ENCODE results near the gene MTHFSD. TPM values are rescaled to one million over a fixed set of nuclear protein-coding genes. Genes with fewer than 3 reads are reported as not detected.

MTHFSD gene
- total and polyA plus RNA-seq, 10 of the 15 experiments (the other 5 are each of a cell fraction or from before 2014, with no cell fraction given): 2.2 to 24.5 (median 18.1) TPM

GRCh38 chr16:86549076-86549892, 5.8 kb downstream of the MTHFSD start:
- FAIRE-seq: no peak
- no peak overlapping the region for H3K4me2 ChIP-seq (ENCODE audit: control insufficient read depth, insufficient read depth)
- intact Hi-C loops (cut with micrococcal nuclease; ENCODE audit: unreplicated experiment): no loop called here
- no TSS peak for BruUV-seq (replicated peaks)
- H3K79me2 ChIP-seq (ENCODE audit: control insufficient read depth, insufficient read depth, low read length): peaks cover 3% of the 10 kb centered on the region
- H3K4me1 ChIP-seq (ENCODE audit: control insufficient read depth, insufficient read depth, low read length): no peaks in the 10 kb centered on the region
- ATAC-seq: no peak
- H3K27ac ChIP-seq (ENCODE audit: control insufficient read depth, insufficient read depth): no peak overlapping the region
- H4K20me1 ChIP-seq (ENCODE audit: control insufficient read depth, insufficient read depth): no peaks in the 10 kb centered on the region
- no peaks in the 10 kb centered on the region for H3K27me3 ChIP-seq (replicated peaks in 1 of 2; ENCODE audit: control insufficient read depth in 2 of 2, insufficient read depth in 2 of 2, low read length in 1 of 2)
- no peak overlapping the region for H3K4me3 ChIP-seq
- no peaks in the 10 kb centered on the region; the same call in 2 of the 3 replicates for H3K9me3 ChIP-seq (replicated peaks; ENCODE audit: control insufficient read depth, insufficient read depth, low read length)
- H3K9ac ChIP-seq (ENCODE audit: control insufficient read depth, insufficient read depth, low read length): no peak overlapping the region
- H3K36me3 ChIP-seq (ENCODE audit: control insufficient read depth in 2 of 2, insufficient read depth in 2 of 2, low read length in 1 of 2): peaks cover 0 to 13% of the 10 kb centered on the region in 2 experiments; a peak in 3 of 4 replicates
- CTCF ChIA-PET: interaction anchor here (1.1 kb wide), 1 partner anchor 513 kb away, joined by 3 read pairs; no protein-coding TSS in a partner anchor
- in situ Hi-C loops (cut with MboI): no loop called here
- TF ChIP-seq ZNF217 (IDR thresholded peaks at IDR 0.05): no peak
- TF ChIP-seq ZNF24 (IDR thresholded peaks at IDR 0.05): no peak
- no peak for TF ChIP-seq MEF2A (IDR thresholded peaks at IDR 0.05; ENCODE audit: insufficient read depth, low read depth, low read length)
- TF ChIP-seq PKNOX1 (IDR thresholded peaks at IDR 0.05): no peak
- TF ChIP-seq NR2C2 (IDR thresholded peaks at IDR 0.05; ENCODE audit: borderline replicate concordance, control insufficient read depth, insufficient read length, low read depth): no peak
- TF ChIP-seq SUZ12 (IDR thresholded peaks at IDR 0.05; ENCODE audit: unreplicated experiment): no peak
- TF ChIP-seq ZSCAN29 (IDR thresholded peaks at IDR 0.05): no peak
- RAD21 ChIA-PET (ENCODE audit: unreplicated experiment): no interaction called here
- DNase-seq (ENCODE audit: low read depth, low spot score): no peak
- 71% methylated on average over 8 of the region's 8 CpGs for WGBS (ENCODE audit: insufficient coverage, insufficient replicate concordance, low lambda C conversion rate, missing lambda C conversion rate)
- POLR2A ChIA-PET: no interaction called here
- SMC1A ChIA-PET (ENCODE audit: uncharacterized antibody, unreplicated experiment): no interaction called here
- H2AFZ ChIP-seq (ENCODE audit: control insufficient read depth, low read depth, low read length): no peak overlapping the region

Measured in GM12878 (cell line).